HG02678 (cell line): ENCODE results near the gene HNRNPUL2.

Experiments used
- ATAC-seq: cut with Tn5 transposase; IDR thresholded peaks from one replicate; pipeline ENCODE4 v1.9.1; 2021; ENCODE audit warnings: mild to moderate bottlenecking, moderate library complexity; ENCODE audit not compliant: unreplicated experiment

HNRNPUL2 gene

DNA sequence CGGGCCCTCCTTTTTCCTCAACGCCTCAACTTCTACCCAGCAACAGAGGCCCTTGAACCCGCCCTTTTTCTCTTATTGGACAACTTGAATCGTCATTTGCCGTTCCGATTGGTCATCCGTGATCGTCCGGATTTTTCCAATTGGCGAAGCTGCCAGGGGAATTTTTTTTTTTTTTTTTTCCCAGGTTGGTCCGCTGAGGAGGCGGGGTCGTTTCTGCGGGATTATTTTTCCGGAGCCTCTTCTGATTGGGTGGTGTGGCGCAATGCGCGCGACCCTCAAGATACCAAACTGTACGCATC, 564 bp upstream of the HNRNPUL2 start:
- ATAC-seq: peak; percentile 59

DNA sequence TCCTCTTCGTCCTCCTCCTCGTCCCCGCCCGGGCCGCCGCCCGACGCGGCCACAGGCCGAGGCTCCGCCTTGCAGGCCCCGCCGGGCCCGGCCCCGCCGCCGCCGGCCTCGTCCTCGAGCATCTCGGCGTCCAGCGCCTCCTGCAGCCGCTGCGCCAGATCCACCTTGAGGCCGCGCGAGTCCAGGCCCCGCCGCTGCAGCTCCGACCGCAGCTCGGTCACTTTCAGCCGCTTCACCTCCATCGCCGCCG, 417 bp downstream of the HNRNPUL2 start:
- no peak for ATAC-seq

DNA sequence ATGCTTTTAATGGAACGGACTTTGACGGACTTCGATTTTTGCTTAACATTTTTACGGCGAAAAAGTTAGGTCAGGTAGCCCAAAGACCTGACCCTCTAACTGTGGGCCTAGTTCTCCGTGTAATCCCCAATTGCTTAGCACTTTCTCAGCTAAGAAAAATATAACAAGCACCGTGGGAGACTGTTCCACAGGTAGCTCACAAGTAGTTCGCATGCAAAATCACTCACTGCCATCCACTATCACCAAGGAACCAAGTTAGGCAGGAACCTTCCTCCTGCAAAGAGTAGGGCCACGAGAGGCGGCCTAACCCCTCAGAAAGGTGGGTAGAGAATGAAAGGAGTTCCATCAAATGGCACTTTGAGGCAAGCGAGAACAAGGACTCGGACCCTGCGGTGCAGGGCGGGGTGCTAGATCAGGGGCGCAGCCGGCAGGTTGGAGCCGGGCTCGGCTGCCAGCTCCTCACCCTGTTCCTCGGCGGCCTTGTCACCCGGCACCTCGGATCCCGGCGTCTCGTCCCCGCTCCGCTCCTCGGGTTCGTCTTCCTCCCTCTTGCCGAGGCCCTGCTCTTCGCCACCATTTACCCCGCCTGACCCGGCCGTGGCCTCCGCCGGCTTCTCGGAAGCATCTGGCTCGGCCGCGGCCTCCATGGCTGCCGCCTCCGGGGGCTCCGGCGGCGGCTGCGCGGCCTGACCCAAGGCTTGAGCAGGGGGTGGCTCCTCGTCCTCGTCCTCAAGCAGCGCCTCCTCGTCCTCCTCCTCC, 922 bp downstream of the HNRNPUL2 start:
- peak; percentile 1 for ATAC-seq

DNA sequence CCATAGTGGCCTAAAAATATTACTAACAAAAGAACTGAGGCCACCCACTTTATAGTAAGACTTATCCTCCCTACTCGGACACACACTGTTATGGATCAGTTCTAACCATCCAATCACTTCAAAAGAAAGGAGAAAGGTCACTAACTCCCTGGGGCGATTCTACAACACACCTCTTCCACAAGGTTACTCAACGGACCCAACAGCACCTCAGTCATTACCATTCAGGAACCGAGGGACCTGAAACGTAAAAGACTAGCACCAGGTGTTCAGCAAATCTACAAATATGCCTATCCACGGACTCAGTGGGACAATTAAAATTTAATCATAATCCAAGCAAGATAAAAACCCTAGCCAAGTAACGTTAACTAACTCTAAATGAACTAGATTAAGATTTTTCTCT, 1.6 kb downstream of the HNRNPUL2 start:
- no peak for ATAC-seq

DNA sequence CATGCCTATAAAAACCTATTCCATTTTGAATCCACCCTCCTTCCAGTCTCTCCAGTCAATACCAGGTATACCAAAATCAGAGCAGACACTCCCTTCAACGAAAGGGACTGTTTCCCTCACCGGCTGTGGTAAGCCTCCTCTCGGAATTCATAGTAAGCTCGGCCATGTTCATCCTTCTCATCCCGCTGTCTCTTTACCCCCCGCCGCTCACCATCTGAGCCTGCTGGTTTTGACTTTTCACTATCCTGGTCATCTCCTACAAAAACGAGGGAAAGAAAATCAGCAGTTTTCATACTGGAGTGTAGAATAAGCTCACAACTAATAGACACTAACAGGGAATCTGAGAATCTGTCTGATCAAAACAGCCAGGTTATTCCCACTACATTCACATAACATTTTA, 3.1 kb downstream of the HNRNPUL2 start:
- no peak for ATAC-seq

DNA sequence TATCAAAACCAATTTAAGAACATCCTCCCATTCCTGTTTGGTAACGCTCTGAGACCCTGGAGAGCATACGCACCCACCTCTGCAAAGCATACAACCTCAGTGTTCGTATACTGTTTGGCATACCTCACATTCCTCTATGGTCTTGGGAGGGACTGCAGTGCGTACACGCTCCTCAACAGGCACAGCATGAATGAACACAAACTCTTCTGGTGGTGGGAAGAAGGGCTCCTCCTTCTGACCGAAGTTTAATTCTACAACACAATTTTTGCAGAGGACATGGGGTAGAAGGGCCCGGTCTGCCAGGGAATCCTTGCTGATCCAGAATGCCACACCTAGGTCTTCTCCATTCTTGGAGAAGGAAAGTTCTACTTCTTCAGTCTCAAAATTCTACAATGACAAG, 5.3 kb downstream of the HNRNPUL2 start:
- ATAC-seq: no peak

DNA sequence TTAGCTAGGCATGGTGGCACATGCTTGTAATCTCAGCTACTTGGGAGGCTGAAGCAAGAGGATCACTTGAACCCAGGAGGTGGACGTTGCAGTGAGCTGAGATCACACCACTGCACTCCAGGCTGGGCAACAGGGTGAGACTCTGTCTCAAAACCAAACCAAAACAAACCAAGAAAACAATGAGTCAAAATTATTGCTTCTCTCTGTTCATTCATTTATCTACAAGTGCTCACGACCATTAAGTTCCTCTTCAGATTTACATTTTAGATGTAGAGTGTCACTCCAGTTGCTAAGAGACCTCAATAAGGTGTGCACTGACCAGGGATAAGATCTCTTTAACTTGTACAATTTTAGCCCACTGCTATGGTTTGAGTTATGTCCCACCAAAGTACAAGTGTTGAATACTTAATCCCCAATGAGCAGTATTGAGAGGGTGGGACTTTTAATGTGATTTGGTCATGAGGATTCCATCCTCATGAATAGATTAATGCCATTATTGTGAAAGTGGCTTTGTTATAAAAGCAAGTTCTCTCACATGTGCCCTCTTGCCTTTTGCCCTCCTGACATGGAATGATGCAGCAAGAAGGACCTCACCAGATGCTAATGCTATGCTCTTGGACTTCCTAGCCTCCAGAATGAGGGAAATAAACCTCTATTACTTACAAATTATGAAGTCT, 7.8 kb downstream of the HNRNPUL2 start:
- no peak for ATAC-seq

DNA sequence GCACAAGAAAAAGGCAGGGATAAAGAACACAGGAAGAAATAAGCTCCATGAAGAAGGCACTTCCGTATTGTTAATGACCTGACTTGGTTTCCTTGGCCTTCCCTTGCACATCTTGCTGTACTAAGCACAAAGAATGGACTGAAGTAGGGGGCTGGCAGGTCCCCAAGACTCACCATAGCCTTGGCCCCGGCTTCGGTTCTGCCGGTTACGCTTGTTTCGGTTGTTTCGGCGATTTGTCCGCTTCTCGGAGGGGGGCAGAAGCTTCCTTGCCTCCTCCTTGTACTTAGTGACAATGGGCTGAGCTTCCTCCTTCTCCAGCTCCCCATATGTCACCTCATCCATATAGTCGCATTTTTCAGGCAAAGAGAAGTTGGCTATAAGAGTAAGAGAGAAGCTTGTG, 10.4 kb downstream of the HNRNPUL2 start:
- ATAC-seq: no peak

DNA sequence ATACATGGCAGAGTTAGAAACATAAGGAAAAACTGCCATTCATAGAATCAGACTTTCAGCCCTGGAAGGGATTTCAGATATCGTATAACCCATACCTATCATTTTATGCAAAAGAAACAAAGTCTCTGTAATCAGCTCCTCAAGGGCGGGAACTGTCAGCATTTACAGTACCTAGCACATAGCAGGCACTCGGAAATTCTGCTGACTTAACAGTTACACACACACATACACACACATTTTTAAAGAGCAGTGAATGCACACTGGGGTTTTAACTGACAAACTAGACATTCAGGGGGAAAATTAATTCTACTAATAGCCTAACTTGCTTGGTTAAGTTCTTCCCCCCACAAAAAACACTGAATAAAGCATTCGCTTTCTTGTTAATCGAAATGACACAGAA, 11.1 kb downstream of the HNRNPUL2 start:
- no peak for ATAC-seq

DNA sequence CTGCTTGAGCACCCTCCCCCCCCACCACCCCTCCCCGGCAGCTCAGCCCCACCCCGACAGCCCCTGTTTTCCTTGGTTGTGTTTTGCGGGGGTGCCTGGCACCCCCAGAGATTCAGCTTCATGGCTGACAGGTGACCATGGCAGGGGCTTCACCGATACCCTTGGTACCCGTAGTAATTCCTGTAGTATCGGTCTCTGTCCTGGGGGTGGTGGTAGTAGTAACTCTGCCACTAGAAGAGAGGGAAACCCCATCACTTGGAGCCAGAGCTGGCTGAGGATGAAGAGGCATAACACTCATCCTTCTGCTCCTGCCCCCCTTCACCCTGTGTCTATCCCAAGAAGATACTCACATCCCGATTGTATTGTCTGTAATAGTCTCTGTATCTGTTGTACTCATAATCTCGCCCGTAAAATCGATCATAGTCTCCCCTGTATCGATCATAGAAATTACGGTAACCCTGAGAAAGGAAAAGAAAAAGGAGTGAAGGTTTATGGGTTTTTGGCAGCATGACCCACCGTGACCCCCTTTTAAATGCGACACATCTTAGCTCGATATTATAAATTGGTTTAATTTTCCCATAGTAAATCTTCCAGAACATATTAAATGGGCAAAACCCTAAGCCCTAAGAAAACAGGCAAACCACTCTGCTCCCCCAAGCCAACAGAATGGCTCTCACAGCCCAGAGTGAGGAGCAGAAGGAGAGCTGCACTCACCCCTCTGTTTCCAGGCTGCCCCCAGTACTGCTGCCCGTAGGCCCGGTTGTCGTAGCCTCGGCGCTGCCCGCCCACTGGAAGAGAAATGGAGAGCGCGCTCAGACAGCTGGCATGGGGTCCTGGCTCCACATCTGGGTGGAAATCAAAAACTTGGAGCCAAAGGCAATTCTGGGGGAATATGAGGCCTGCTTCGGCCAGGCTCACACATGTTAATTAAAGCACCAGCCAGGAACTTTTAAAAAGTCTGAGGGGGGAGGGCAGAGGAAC, 11.8 kb downstream of the HNRNPUL2 start:
- ATAC-seq: no peak

DNA sequence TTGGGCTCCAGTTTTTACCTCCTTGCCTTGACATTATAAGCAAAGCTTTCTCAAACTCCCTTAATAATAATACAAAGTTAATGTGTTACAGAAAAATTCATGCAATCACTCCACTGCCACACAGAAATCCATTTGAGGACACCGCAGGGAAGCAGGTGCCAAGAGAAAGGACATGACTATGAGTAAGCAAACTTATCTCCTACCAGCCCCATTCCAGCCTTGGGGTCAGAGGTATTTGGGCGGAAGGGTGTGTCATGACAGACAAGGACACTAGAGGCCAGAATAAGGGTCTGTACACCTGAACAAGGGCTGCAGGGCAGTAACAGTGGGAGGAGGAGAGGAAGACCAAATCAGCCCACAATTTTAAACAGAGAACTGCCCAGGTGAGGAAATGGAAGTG, 13.9 kb downstream of the HNRNPUL2 start:
- ATAC-seq: no peak

DNA sequence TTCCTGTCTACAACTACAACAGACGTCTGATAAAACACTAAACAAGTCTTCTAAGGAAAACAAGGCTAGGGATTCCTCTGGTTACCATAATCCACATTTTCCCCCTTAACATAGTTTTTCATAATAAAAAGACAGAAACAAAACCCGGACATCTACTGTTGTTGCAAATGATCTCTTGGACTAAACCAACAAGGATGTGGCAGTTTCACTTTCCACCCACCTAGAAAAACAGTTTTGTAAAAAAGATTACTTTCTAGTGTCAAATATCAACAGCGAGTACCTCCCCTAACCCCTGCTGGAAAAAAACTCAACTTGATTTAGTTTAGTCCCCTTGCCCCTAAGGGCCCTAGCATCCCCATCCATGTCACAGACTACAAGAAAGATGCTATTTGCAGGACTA, 14.4 kb downstream of the HNRNPUL2 start:
- ATAC-seq: no peak

DNA sequence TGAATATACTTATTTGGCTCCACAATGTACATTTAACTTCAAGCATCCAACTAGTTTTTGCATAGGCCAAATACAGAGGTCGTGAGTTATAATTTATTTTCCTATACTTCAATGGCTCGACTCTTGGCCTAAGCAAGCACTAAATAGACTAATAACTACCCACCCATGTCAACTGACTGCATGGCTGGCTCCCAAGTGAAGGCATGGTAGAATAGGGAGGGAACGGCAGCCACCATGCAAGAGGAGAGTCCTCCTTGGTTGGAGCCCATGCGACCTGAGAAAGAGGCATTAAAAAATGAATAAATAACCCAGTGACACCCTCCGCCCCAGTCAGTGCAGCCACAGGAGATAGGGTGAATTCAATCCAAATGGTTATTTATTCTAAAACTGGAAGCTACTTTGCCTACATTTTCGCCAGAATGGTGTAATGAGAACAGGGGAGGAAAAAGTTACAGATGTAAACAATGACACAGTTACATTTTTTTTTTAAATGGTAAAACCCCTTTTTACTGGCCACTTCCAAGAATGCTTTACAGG, 14.9 kb downstream of the HNRNPUL2 start:
- ATAC-seq: no peak

DNA sequence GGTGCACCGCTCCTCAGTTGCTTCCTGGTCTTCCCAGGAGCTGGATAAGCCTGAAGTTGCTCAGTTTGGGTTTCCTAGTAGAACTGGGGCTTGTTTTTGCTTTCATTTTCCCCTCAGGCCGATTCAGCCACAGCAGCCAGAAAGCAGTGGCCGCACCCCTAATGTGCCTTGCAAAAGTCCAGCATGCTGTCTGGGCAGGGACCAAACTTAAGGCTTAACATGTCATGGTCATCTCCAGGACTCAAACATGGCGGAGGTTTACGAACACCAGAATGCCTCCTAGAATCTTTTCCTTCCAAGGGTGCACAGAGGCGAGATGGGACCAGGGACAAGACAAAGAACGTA, 17.3 kb downstream of the HNRNPUL2 start:
- peak; percentile 1 for ATAC-seq

DNA sequence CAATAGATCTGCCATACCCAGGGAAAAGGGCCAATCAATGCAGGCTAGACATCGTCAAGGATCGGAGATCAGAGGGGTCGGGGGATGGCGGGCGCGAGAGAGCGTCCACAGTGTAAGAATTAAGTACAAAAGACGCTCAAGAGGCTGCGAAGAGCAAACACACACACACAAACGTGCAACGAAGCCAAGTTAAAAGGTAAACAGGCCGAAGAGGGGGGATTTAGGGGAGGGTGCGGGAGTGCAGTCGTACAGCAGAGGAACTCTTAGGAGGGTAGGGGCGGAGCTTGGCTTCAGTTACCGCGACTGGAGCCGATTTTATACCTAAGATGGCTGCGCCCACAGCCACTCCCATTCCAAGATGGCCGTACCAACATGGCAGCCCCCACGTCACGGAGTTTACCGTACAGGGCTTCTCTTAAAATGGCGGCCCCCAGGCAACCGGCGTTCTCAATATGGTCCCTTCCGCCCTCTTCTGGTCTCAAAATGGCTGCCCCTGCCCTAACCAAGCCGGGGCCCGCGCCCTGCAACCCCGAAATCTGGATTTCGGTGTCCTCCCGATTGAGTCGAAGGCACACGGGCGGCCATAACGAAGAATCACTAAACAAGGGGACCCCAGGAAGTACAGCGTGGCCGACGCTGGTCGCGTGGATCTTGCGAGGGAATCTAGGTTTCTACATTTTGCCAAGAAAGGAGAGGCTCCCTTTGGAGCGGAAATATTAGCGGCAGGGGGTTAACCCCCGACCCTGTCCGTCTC, 17.8 kb downstream of the HNRNPUL2 start:
- peak; percentile 75 for ATAC-seq

DNA sequence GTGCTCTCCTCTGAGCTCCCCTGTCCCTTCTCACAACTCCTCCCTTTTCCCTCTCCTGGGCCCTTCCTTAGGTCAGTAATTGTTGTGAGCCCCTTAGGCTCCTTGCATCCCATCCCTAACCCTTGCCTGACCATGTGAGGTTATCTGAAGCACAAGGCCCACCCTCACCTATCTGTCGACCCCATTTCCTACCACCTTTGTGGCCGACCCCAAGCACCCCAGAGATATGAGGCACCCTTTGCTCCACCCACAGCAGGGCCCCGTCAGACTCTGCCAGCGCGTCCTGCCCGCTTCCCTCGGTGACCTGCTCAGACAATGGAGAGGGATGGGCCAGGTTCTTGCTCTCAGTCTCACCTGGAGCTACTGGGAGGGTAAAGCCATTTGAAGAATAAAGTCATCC, 18.5 kb downstream of the HNRNPUL2 start:
- ATAC-seq: no peak

DNA sequence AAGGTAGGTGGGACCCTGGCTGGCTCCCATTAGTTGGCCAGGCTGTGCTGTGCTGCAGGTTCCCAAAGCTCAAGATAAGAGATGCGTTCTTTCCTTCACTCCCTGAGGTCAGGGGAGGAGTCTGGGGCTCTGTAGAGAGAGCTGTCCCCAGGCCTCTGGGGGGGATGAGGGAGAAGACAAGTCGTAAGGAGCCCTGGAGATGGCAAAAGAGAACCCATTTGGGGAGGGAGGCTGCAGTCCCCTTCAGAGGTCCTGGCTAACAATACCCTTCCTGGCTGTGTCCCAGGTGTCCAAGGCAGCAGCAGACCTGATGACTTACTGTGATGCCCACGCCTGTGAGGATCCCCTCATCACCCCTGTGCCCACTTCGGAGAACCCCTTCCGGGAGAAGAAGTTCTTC, 18.9 kb downstream of the HNRNPUL2 start:
- no peak for ATAC-seq

DNA sequence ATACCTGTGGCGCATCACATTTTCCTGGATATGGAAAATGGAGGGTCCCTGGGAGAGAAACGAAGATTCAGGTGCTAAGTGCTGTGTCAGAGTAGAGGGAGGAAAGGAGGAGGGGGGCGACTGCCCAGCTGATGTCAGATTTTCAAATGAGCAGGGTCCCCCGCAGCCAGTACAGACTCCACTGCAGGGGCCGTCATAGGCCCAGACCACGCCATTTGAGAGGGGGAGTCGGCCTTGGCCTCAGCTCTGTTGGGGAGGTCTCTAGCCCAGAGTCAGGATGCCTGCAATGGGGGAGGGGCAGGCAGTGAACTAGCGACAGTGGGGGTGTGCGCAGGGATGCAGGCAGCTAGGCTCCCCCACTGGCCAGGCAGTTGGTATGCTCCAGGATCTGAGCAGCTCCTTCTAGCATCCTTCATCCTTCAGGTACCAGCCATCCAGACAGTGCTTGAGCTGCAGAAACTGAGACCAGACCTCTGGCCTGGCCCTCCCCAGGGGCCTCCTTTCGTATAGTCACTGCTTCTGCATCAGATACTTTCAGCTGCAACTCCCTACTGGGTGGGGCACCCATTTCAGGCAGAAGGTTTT, 19.9 kb downstream of the HNRNPUL2 start, which contains the start of the genes BSCL2 and GNG3:
Gene BSCL2, minus strand, starts transcription at position 148 of the 585 bp plus-strand sequence. CDS start 229 bp downstream, outside the sequence.
Gene GNG3, plus strand, starts transcription at position 400 of the 585 bp plus-strand sequence. CDS start 620 bp downstream, outside the sequence.
- ATAC-seq: no peak

DNA sequence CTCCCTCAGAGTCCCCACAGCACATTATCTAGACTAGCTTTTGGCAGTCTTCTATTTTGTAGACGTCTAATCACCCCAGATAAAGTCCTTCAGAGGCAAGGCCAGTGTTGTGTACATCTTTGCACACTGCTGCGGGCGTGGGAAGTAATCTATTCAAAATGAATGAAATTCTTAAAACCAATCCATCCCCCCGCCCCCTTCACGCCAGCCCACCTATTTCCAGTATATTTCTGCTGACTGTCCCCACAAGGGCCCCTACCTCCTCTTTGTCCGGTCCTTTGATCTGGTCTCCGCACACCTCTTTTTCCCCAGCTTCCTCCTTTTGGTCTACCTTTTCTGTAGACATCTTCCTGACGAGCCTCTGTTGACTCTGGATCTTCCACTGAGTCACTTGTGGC, 20.4 kb downstream of the HNRNPUL2 start:
- no peak for ATAC-seq
